ENCODE measurements around the gene EPS8. TPM values are rescaled to one million over a fixed set of nuclear protein-coding genes. Genes with fewer than 3 reads are reported as not detected.

Gene EPS8
- polyA plus RNA-seq, 3 donors = 4.1 to 4.8 (median 4.3) TPM

DNA sequence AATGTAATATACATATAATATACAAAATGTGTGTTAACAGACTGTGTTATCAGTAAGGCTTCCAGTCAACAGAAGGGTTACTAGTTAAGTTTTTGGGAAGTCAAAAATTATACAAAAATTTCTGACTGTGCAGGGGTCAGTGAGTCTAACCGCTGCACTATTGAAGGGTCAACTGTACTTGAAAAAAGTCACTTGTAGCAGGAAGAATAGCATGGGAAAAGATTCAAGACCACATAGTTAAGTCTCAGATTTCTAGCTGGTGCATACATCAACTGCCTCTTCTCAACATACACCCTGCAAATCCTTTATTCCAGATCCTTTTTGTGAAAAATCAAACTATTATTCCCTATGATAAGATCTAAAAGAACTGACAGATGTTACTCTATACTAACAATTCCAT, 5.9 kb downstream of the EPS8 start:
- H2AFZ ChIP-seq (ENCODE audit: insufficient read depth, low read depth, low read length, poor library complexity, severe bottlenecking) = no peak overlapping the region
- peaks cover 0 to 4% (median under 1%) of the 10 kb centered on the region in 7 donors for H3K9me3 Mint-ChIP-seq
- H3K36me3 ChIP-seq (replicated peaks in 1 of 2; ENCODE audit: control insufficient read depth in 1 of 2, insufficient read depth in 2 of 2, low read length in 2 of 2) = no peaks in the 10 kb centered on the region
- H3K4me3 Mint-ChIP-seq = no peak overlapping the region
- peaks cover 3 to 7% of the 10 kb centered on the region in 2 donors for H3K4me1 ChIP-seq (ENCODE audit: control insufficient read depth in 1 of 2, insufficient read depth in 2 of 2, low read length in 2 of 2)
- no peak for TF ChIP-seq CTCF (IDR thresholded peaks at IDR 0.05)
- H3K27me3 ChIP-seq (ENCODE audit: control insufficient read depth in 2 of 2, insufficient read depth in 2 of 2, low read length in 2 of 2) = peaks cover 32 to 36% of the 10 kb centered on the region in 2 donors
- no peak overlapping the region for H3K27ac ChIP-seq (ENCODE audit: low read depth in 1 of 2, low read length in 2 of 2)
- H3K9ac ChIP-seq (ENCODE audit: insufficient read depth, low read length, poor library complexity, severe bottlenecking) = no peak overlapping the region
- H3K4me3 ChIP-seq (replicated peaks in 1 of 3; ENCODE audit: low read depth in 2 of 3, low read length in 3 of 3) = no peak overlapping the region
- no peaks in the 10 kb centered on the region for H3K79me2 ChIP-seq (ENCODE audit: insufficient read depth, low read length)
- peaks cover 3 to 5% of the 10 kb centered on the region in 2 donors for H3K36me3 Mint-ChIP-seq
- H3K27ac Mint-ChIP-seq = no peak overlapping the region
- H3K4me1 Mint-ChIP-seq = peaks cover 4% of the 10 kb centered on the region
- peaks cover 26 to 43% (median 27%) of the 10 kb centered on the region in 3 donors for H3K27me3 Mint-ChIP-seq (ENCODE audit: low read depth in 3 of 3)
- no peak for DNase-seq
- WGBS (ENCODE audit: insufficient coverage) = no CpG with 5 or more reads among the region's 1 CpG
- H3K4me2 ChIP-seq (replicated peaks; ENCODE audit: extremely low read depth, low read length, poor library complexity, severe bottlenecking) = no peak overlapping the region
- intact Hi-C loops (cut with micrococcal nuclease) = loop anchor here in 1 of 2 donors (10.0 kb wide), 1 partner anchor 88 kb away; no protein-coding TSS in a partner anchor
- no peaks in the 10 kb centered on the region for H4K20me1 ChIP-seq (ENCODE audit: insufficient read depth, low read length)
- H3K9me3 ChIP-seq (replicated peaks in 1 of 2; ENCODE audit: control insufficient read depth in 1 of 2, insufficient read depth in 1 of 2, low read length in 2 of 2) = no peaks in the 10 kb centered on the region

DNA sequence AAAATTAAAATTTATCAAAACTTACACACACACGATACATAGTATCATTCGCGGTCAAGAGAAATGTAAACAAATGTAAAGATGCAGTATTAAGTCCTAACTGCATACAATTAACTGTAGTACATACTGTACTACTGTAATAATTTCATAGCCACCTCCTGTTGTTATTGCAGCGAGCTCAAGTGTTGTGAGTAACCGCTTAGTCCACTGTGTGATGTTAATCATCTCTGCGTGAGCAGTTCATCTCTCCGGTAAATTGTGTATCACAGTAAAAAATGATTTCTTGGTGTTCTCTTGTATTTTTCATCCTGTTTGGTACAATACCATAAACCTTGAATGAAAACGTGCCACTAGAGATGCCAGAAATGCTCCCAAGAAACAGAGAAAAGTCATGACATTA, 6.5 kb downstream of the EPS8 start:
- Mint-ChIP-seq H3K9me3 (peaks cover 0 to 2% (median 0%) of the 10 kb centered on the region in 7 donors), H3K4me3 (no peak overlapping the region), H3K36me3 (no peaks in the 10 kb centered on the region), H3K4me1 (no peaks in the 10 kb centered on the region), H3K27me3 (ENCODE audit: low read depth in 3 of 3) (peaks cover 20 to 37% (median 21%) of the 10 kb centered on the region in 3 donors), H3K27ac (no peak overlapping the region)
- Histone ChIP-seq H2AFZ (ENCODE audit: insufficient read depth, low read depth, low read length, poor library complexity, severe bottlenecking) (no peak overlapping the region), H4K20me1 (ENCODE audit: insufficient read depth, low read length) (no peaks in the 10 kb centered on the region), H3K36me3 (replicated peaks in 1 of 2; ENCODE audit: control insufficient read depth in 1 of 2, insufficient read depth in 2 of 2, low read length in 2 of 2) (no peaks in the 10 kb centered on the region), H3K4me1 (ENCODE audit: control insufficient read depth in 1 of 2, insufficient read depth in 2 of 2, low read length in 2 of 2) (peaks cover 0 to under 1% of the 10 kb centered on the region in 2 donors), H3K27me3 (ENCODE audit: control insufficient read depth in 2 of 2, insufficient read depth in 2 of 2, low read length in 2 of 2) (peaks cover 25 to 30% of the 10 kb centered on the region in 2 donors), H3K9me3 (replicated peaks in 1 of 2; ENCODE audit: control insufficient read depth in 1 of 2, insufficient read depth in 1 of 2, low read length in 2 of 2) (no peaks in the 10 kb centered on the region), H3K27ac (ENCODE audit: low read depth in 1 of 2, low read length in 2 of 2) (no peak overlapping the region), H3K9ac (ENCODE audit: insufficient read depth, low read length, poor library complexity, severe bottlenecking) (no peak overlapping the region), H3K4me3 (replicated peaks in 1 of 3; ENCODE audit: low read depth in 2 of 3, low read length in 3 of 3) (no peak overlapping the region), H3K79me2 (ENCODE audit: insufficient read depth, low read length) (no peaks in the 10 kb centered on the region), H3K4me2 (replicated peaks; ENCODE audit: extremely low read depth, low read length, poor library complexity, severe bottlenecking) (no peak overlapping the region)
- TF ChIP-seq CTCF (IDR thresholded peaks at IDR 0.05) = no peak
- no peak for DNase-seq
- intact Hi-C loops (cut with micrococcal nuclease) = loop anchor here in 1 of 2 donors (10.0 kb wide), 1 partner anchor 88 kb away; no protein-coding TSS in a partner anchor
- WGBS (ENCODE audit: insufficient coverage) = no CpG with 5 or more reads among the region's 8 CpGs
